ENCODE measurements around the gene VRTN.

- TF ChIP-seq POLR2A (IDR thresholded peaks at IDR 0.05; ENCODE audit: low read depth, low read length) (no peak), PAX5 (IDR thresholded peaks at IDR 0.05; ENCODE audit: insufficient read depth, low read length, severe bottlenecking) (no peak), POLR2AphosphoS5 (IDR thresholded peaks at IDR 0.05; ENCODE audit: low read depth, low read length) (no peak), TAF1 (IDR thresholded peaks at IDR 0.05; ENCODE audit: low read depth, low read length) (no peak), SPI1 (IDR thresholded peaks at IDR 0.05; ENCODE audit: low read depth, low read length) (no peak), POU2F2 (IDR thresholded peaks at IDR 0.05; ENCODE audit: low read depth, low read length) (no peak)
Observed at GRCh38 chr14:74348735-74349463, 628 bp downstream of the VRTN start.
